Endothelial cell of umbilical vein (primary cell): ENCODE results near the gene PPM1L. TPM values are rescaled to one million over a fixed set of nuclear protein-coding genes. Genes with fewer than 3 reads are reported as not detected.

ENCODE experiments used
- BruUV-seq: library from RNA; stranded (reverse); fragments of 400-500 nt; replicated peaks from 2 replicates; lab custom pipeline; 2021; lab: Mats Ljungman, UMichigan
- CTCF ChIA-PET: fragments of 300-600, 350-600 bp; sonication (Branson Sonifier 250); formaldehyde crosslinking; loops from one replicate; lab custom pipeline; 2021; ENCODE audit warnings: antibody characterized with exemption, inconsistent platforms; lab: Charles Lee
- POLR2A ChIA-PET: fragments of 300-600, 350-600 bp; sonication (Branson Sonifier 250); formaldehyde crosslinking; loops from one replicate; lab custom pipeline; 2021; ENCODE audit warnings: antibody characterized with exemption, inconsistent platforms; lab: Charles Lee
- DNase-seq: peaks from one replicate; pipeline ENCODE4 v3.0.0-alpha.2; 2011; ENCODE audit warnings: low read depth, low spot score
- FAIRE-seq: peaks from 2 replicates; lab custom pipeline; 2011; peaks lifted over from hg19 to GRCh38; lab: Jason Lieb, UNC
- H2AFZ ChIP-seq: 2 replicates; pipeline ENCODE4 v1.6.0; 2012; ENCODE audit warnings: low read depth, low read length, control low read depth, inconsistent platforms
- H3K27ac ChIP-seq: 2 replicates; pipeline ENCODE4 v1.5.1; 2011; ENCODE audit warnings: low read depth, mild to moderate bottlenecking, control low read depth, low read length, moderate library complexity; ENCODE audit not compliant: insufficient read depth
- H3K27me3 ChIP-seq, 2 experiments: 2 replicates each; pipeline versions ENCODE4 v1.6.0 to v1.6.1; 2011; ENCODE audit warnings: low read length in 2 of 2, mixed read lengths in 1 of 2; ENCODE audit not compliant: control insufficient read depth in 2 of 2, insufficient read depth in 2 of 2
- H3K36me3 ChIP-seq, 2 experiments: 2 replicates in 1 of 2; 3 replicates in 1 of 2; pipeline ENCODE4 v1.5.1; 2011; ENCODE audit warnings: low read length in 2 of 2, mild to moderate bottlenecking in 1 of 2, moderate library complexity in 1 of 2; ENCODE audit not compliant: control insufficient read depth in 2 of 2, insufficient read depth in 2 of 2; ENCODE audit errors: extremely low read depth in 1 of 2
- H3K4me1 ChIP-seq: 3 replicates; pipeline ENCODE4 v1.5.1; 2011; ENCODE audit warnings: mild to moderate bottlenecking, low read length; ENCODE audit not compliant: control insufficient read depth, insufficient read depth; ENCODE audit errors: extremely low read depth
- H3K4me2 ChIP-seq: 2 replicates; pipeline ENCODE4 v1.6.1; 2011; ENCODE audit warnings: low read length, control low read depth, mixed read lengths; ENCODE audit not compliant: insufficient read depth
- H3K4me3 ChIP-seq, 3 experiments: fragments of 200-600 bp in 1 of 3; sonication (generic), shearing (Covaris generic) in 1 of 3; replicated peaks in 1 of 3; 2 replicates each; pipeline ENCODE4 v1.5.1; 2011 to 2016; ENCODE audit warnings: control low read depth in 3 of 3, low read length in 3 of 3, mild to moderate bottlenecking in 2 of 3, inconsistent platforms in 1 of 3, low read depth in 1 of 3, moderate library complexity in 1 of 3; ENCODE audit not compliant: insufficient read depth in 1 of 3
- H3K79me2 ChIP-seq: 2 replicates; pipeline ENCODE4 v1.6.0; 2012; ENCODE audit warnings: low read length, inconsistent platforms; ENCODE audit not compliant: control insufficient read depth, insufficient read depth
- H3K9ac ChIP-seq: replicated peaks from 2 replicates; pipeline ENCODE3; 2011; ENCODE audit warnings: low read length, control low read depth; ENCODE audit not compliant: insufficient read depth; ENCODE audit errors: extremely low read depth
- H3K9me1 ChIP-seq: replicated peaks from 3 replicates; pipeline ENCODE4 v1.6.0; 2011; ENCODE audit warnings: mild to moderate bottlenecking, low read length; ENCODE audit not compliant: control insufficient read depth, insufficient read depth; ENCODE audit errors: extremely low read depth
- H3K9me3 ChIP-seq: replicated peaks from 2 replicates; pipeline ENCODE4 v1.5.1; 2012; ENCODE audit warnings: low read length, inconsistent platforms; ENCODE audit not compliant: control insufficient read depth, insufficient read depth
- H4K20me1 ChIP-seq: replicated peaks from 2 replicates; pipeline ENCODE3; 2011; ENCODE audit warnings: mild to moderate bottlenecking, low read length; ENCODE audit not compliant: control insufficient read depth, insufficient read depth; ENCODE audit errors: extremely low read depth
- EZH2 ChIP-seq: IDR thresholded peaks from 2 replicates; pipeline ENCODE4 v1.6.1; 2012; ENCODE audit warnings: borderline replicate concordance, low read depth, mild to moderate bottlenecking, moderate library complexity, low read length, inconsistent platforms; ENCODE audit not compliant: severe bottlenecking
- FOS ChIP-seq: IDR thresholded peaks from 2 replicates; pipeline ENCODE4 v1.6.1; 2011; ENCODE audit warnings: mild to moderate bottlenecking, low read length, moderate library complexity, borderline replicate concordance; ENCODE audit not compliant: insufficient read depth
- GATA2 ChIP-seq: IDR thresholded peaks from 2 replicates; pipeline ENCODE4 v1.7.0; 2011; ENCODE audit warnings: low read depth, mild to moderate bottlenecking, moderate library complexity, mixed read lengths, low read length; ENCODE audit not compliant: insufficient read length, insufficient read depth
- JUN ChIP-seq: IDR thresholded peaks from 2 replicates; pipeline ENCODE4 v1.6.1; 2011; ENCODE audit warnings: borderline replicate concordance, low read depth; ENCODE audit not compliant: insufficient read length, insufficient read depth
- MYC ChIP-seq: IDR thresholded peaks from one replicate; pipeline ENCODE4 v1.6.1; 2011; ENCODE audit warnings: mild to moderate bottlenecking, low read depth, low read length
- POLR2AphosphoS5 ChIP-seq: IDR thresholded peaks from 2 replicates; pipeline ENCODE4 v1.6.1; 2012; ENCODE audit warnings: low read depth, mild to moderate bottlenecking, control low read depth, low read length, moderate library complexity; ENCODE audit not compliant: insufficient read depth
- dilution Hi-C: fragments of 300-500 bp; cut with MboI; formaldehyde crosslinking; loops from one replicate; pipeline ENCODE4 v1.15.0; 2019; ENCODE audit warnings: low sequenced_read_pairs; ENCODE audit not compliant: extremely low pct_ligation_motif_present
- intact Hi-C: fragments of 100-400 bp; cut with micrococcal nuclease; formaldehyde crosslinking; loops from one replicate; pipeline ENCODE4 v1.10.0; 2022
- polyA plus RNA-seq, 4 experiments: library from polyadenylated mRNA; depleted of rRNA in 3 of 4; stranded (reverse) in 3 of 4; unstranded in 1 of 4; fragments of >200 nt; gene quantifications; 2 replicates each; pipeline versions ENCODE4 v1.2.1 to v1.2.3, GENCODE V29; 2011 to 2012; ENCODE audit warnings: missing spikeins in 1 of 4
- total RNA-seq: library from RNA; stranded (reverse); gene quantifications from 2 replicates; pipeline ENCODE4 v1.2.3, GENCODE V29; 2021
- TF ChIP-seq, protein P1 (sequence below): IDR thresholded peaks from 2 replicates; pipeline ENCODE4 v1.6.1; 2011; ENCODE audit not compliant: insufficient read depth, insufficient read length
- TF ChIP-seq, protein P2 (sequence below), 2 donors: IDR thresholded peaks; 1 replicate in 1 of 2; 2 replicates in 1 of 2; pipeline ENCODE4 v1.5.1; 2011; ENCODE audit warnings: low read length in 2 of 2, mild to moderate bottlenecking in 2 of 2, moderate library complexity in 2 of 2, control low read depth in 1 of 2, inconsistent platforms in 1 of 2, low read depth in 1 of 2; ENCODE audit not compliant: insufficient read depth in 1 of 2; ENCODE audit errors: extremely low read depth in 1 of 2

PPM1L gene
- total and polyA plus RNA-seq, 2 donors (not counting 3 experiments of a cell fraction or from before 2014, with no cell fraction given), result 0.63 to 2.9 TPM

DNA sequence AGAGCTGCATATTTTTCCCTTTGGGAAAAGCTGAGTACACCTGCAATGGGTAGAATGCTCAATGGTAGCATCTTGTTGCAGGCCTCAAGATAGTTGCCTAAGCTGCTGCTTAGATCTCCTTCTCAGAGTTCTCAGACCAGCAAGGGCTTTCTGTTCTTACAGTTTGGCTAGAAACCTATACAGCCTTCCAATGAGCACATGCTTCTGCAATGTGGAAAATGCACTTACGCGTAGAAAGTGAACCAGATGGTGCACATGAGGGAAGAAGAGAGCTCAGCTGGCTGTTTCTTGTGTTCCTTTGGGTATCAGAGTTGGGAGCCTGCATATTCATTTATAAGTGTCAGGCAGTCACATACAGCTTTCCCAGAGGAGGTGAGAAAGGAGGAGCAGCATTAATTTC lies 212.7 kb downstream of the PPM1L start:
- dilution Hi-C loops, result no loop called here
- BruUV-seq, result no TSS peak
- intact Hi-C loops, result no loop called here

DNA sequence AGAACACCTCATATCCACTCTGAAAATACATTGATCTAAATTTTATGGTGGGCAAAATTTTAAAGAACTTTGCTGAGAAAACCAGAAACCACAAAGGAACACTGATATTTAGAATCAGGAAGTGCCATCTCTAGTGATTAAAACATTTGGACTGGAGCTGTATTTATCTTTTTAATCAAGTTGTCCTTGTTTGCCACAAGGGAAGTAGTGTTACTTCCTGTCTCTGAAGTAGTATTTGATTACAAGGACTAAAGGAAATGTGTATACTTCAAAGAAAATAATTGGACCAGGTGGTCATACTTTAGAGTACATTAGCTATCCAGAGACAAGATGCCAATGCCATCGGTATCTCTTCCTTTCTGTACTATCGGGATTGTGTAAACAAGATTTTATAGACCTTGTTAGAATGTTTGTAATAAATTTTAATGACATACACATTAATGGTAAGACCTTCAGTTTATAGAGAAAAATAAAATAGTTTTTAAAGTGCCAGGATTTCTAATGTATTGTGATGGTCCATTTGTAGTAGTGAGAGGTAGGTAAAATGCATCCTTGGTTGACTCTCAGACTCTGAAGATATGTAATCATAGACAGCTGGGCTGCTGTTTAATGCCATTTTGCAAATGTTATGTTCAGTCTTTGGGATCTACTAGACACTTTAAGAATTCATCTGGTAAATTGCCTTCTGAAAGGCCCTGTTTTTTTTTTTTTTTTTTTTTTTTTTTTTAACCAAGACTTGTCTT lies 217.2 kb downstream of the PPM1L start:
- POLR2A ChIA-PET, result no interaction called here
- peak overlapping the region; percentile 3 for H3K9ac ChIP-seq
- CTCF ChIA-PET, result interaction anchor here (0.7 kb wide), 1 partner anchor 25 kb away, joined by 3 read pairs; no protein-coding TSS in a partner anchor
- H3K9me1 ChIP-seq, result no peaks in the 10 kb centered on the region
- no peak overlapping the region for H2AFZ ChIP-seq
- no peaks in the 10 kb centered on the region for H3K36me3 ChIP-seq
- H3K27me3 ChIP-seq, result no peaks in the 10 kb centered on the region
- peak; percentile 76 for FAIRE-seq
- dilution Hi-C loops (no loop called here), intact Hi-C loops (loop anchor here (1.0 to 5.0 kb wide), 2 partner anchors 62 to 249 kb away; partner anchors contain the start of gene NMD3)
- H4K20me1 ChIP-seq, result no peaks in the 10 kb centered on the region
- H3K4me2 ChIP-seq, result peak overlapping the region; percentile 70
- no peak overlapping the region for H3K27ac ChIP-seq
- peaks cover 10% of the 10 kb centered on the region for H3K4me1 ChIP-seq
- no TSS peak for BruUV-seq
- H3K4me3 ChIP-seq, result no peak overlapping the region
- H3K9me3 ChIP-seq, result no peaks in the 10 kb centered on the region
- peak; percentile 50 for DNase-seq
- TF ChIP-seq GATA2 (peak; percentile 74), FOS (peak; percentile 20), EZH2 (no peak), POLR2AphosphoS5 (peak; percentile 52), JUN (peak; percentile 8)
- TF ChIP-seq, protein P1, sequence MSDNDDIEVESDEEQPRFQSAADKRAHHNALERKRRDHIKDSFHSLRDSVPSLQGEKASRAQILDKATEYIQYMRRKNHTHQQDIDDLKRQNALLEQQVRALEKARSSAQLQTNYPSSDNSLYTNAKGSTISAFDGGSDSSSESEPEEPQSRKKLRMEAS, result no peak
- H3K79me2 ChIP-seq, result no peaks in the 10 kb centered on the region

More for the DNA sequence above, 212.7 kb downstream of the PPM1L start:
- H3K9me3 ChIP-seq, result no peaks in the 10 kb centered on the region
- no peaks in the 10 kb centered on the region for H3K36me3 ChIP-seq
- FAIRE-seq (no peak), DNase-seq (no peak)
- H3K4me2 ChIP-seq, result no peak overlapping the region
- no peak overlapping the region for H3K4me3 ChIP-seq
- peaks cover 10% of the 10 kb centered on the region for H3K4me1 ChIP-seq
- no peaks in the 10 kb centered on the region for H3K79me2 ChIP-seq
- POLR2A ChIA-PET, result no interaction called here
- CTCF ChIA-PET, result interaction anchor here (0.7 to 2.6 kb wide), 7 partner anchors 12 to 306 kb away, joined by 3 to 16 read pairs (median 4); no protein-coding TSS in a partner anchor
- H4K20me1 ChIP-seq, result no peaks in the 10 kb centered on the region
- H3K9me1 ChIP-seq, result no peaks in the 10 kb centered on the region
- no peak overlapping the region for H3K9ac ChIP-seq
- H2AFZ ChIP-seq, result no peak overlapping the region
- TF ChIP-seq MYC, result no peak
- TF ChIP-seq, protein P2, sequence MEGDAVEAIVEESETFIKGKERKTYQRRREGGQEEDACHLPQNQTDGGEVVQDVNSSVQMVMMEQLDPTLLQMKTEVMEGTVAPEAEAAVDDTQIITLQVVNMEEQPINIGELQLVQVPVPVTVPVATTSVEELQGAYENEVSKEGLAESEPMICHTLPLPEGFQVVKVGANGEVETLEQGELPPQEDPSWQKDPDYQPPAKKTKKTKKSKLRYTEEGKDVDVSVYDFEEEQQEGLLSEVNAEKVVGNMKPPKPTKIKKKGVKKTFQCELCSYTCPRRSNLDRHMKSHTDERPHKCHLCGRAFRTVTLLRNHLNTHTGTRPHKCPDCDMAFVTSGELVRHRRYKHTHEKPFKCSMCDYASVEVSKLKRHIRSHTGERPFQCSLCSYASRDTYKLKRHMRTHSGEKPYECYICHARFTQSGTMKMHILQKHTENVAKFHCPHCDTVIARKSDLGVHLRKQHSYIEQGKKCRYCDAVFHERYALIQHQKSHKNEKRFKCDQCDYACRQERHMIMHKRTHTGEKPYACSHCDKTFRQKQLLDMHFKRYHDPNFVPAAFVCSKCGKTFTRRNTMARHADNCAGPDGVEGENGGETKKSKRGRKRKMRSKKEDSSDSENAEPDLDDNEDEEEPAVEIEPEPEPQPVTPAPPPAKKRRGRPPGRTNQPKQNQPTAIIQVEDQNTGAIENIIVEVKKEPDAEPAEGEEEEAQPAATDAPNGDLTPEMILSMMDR (IDR thresholded peaks at IDR 0.05; ENCODE audit: extremely low read depth in 1 of 2, insufficient read depth in 1 of 2, low read depth in 1 of 2, low read length in 2 of 2), result no peak
- no peaks in the 10 kb centered on the region for H3K27me3 ChIP-seq
- no peak overlapping the region for H3K27ac ChIP-seq
